ENCODE measurements around the gene PTPRG.

The PTPRG gene

DNA sequence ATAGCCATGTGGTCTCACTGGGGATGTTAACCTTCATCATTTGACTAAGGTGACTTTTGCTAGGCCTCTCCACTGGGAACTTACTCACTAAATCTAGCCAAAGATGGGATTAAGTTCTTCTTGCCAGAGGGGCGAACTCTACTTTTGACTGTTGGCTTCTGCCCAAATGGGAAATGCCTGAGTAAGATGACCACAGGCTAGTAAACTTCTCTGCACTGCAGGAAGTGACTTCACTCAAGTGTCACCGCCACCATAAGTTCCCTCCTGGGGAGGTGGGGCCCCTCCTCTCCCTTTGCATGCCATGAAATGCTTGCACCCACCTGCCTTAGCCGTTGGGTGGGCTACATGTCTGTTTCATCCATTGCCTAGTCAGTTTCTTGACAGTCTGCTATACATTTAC lies 423.6 kb downstream of the PTPRG start:
- no peaks in the 10 kb centered on the region for H3K4me1 Mint-ChIP-seq (ENCODE audit: low read depth)
- no peak overlapping the region for H3K4me3 Mint-ChIP-seq
- H3K27ac Mint-ChIP-seq: no peak overlapping the region
- H3K36me3 Mint-ChIP-seq (ENCODE audit: low read depth): no peaks in the 10 kb centered on the region
- H3K27me3 Mint-ChIP-seq: peaks cover 2% of the 10 kb centered on the region
- intact Hi-C loops (cut with micrococcal nuclease): no loop called here
- H3K9me3 Mint-ChIP-seq: no peaks in the 10 kb centered on the region

DNA sequence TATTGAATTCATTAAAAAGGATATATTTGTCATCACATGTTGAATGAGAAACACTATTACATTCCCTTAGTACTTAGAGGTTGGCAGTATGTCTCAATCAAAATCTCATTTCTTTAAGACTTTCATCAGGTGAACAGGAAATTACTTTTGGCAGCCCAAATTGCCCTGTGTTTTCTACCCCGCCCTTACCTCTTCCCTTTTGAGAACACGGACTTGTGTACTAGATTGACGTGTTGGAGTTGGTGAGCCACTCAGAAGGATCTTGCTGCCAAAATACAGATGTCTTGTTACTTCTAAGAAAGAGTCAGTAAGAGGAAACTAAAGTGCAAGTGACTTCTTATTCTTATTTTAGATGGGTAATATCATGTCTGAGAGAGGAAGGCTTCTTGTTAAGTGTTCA lies 425.1 kb downstream of the PTPRG start:
- no peaks in the 10 kb centered on the region for H3K27me3 Mint-ChIP-seq
- no peaks in the 10 kb centered on the region for H3K9me3 Mint-ChIP-seq
- H3K27ac Mint-ChIP-seq: no peak overlapping the region
- no peaks in the 10 kb centered on the region for H3K4me1 Mint-ChIP-seq (ENCODE audit: low read depth)
- H3K36me3 Mint-ChIP-seq (ENCODE audit: low read depth): no peaks in the 10 kb centered on the region
- intact Hi-C loops (cut with micrococcal nuclease): no loop called here
- no peak overlapping the region for H3K4me3 Mint-ChIP-seq

DNA sequence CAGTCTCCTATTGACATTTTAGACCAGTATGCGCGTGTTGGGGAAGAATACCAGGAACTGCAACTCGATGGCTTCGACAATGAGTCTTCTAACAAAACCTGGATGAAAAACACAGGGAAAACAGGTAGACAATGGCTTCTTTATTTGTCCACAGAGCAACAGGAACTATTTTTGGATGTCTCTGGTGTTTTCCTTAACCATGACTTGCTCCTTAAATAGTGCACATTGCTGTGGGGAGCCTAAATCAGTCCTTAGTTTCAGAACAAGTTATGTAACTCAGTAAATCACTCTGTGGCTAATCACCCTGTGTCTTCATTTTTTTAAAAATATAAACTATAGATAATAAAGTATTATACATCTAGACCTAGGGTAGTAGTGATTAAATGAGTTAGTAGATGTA lies 428.3 kb downstream of the PTPRG start:
- Mint-ChIP-seq H3K36me3 (ENCODE audit: low read depth) (no peaks in the 10 kb centered on the region), H3K27me3 (no peaks in the 10 kb centered on the region), H3K4me3 (no peak overlapping the region), H3K9me3 (no peaks in the 10 kb centered on the region), H3K4me1 (ENCODE audit: low read depth) (no peaks in the 10 kb centered on the region), H3K27ac (no peak overlapping the region)
- intact Hi-C loops (cut with micrococcal nuclease): no loop called here

DNA sequence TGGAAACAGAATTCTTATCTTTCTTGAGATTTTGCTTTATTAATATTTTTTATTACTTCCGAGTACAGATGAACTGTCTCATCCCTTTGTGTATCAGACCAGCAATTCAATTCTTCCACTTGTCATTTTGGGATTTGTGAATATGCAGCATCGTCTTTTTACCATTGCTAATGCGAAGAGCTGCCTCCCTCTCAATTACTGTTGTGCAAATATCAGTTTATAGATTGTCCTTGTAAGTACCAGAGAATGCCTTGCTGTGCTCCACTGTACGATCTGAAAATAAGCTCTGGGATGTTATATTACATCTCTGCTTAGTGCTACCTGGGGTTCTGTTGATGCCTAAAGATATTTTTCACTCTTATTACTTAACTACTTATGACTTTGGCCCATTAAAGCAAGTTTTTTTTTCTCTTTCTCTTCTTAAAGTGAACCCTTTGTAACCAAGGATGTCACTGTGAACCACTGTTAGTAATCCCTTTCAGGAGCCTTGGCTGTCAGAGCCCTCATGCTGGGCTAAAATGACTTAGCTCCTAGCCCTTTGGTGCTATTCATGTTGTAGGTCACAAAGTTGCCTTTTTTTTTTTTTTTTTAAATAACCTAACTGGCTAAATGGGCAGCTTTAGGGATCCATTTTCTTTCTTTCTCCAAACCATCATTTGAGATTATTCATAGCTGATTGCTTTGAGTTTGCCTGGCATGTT lies 429.1 kb downstream of the PTPRG start:
- intact Hi-C loops (cut with micrococcal nuclease): no loop called here
- peaks cover 2% of the 10 kb centered on the region for H3K9me3 Mint-ChIP-seq
- H3K27me3 Mint-ChIP-seq: no peaks in the 10 kb centered on the region
- no peak overlapping the region for H3K27ac Mint-ChIP-seq
- H3K4me3 Mint-ChIP-seq: no peak overlapping the region
- H3K36me3 Mint-ChIP-seq (ENCODE audit: low read depth): no peaks in the 10 kb centered on the region
- H3K4me1 Mint-ChIP-seq (ENCODE audit: low read depth): no peaks in the 10 kb centered on the region

GRCh38 chr3:61991706-61992105 lies 430.3 kb downstream of the PTPRG start:
- no peaks in the 10 kb centered on the region for H3K36me3 Mint-ChIP-seq (ENCODE audit: low read depth)
- no peaks in the 10 kb centered on the region for H3K27me3 Mint-ChIP-seq
- no peak overlapping the region for H3K27ac Mint-ChIP-seq
- intact Hi-C loops (cut with micrococcal nuclease): no loop called here
- H3K9me3 Mint-ChIP-seq: peaks cover 10% of the 10 kb centered on the region
- H3K4me3 Mint-ChIP-seq: no peak overlapping the region
- no peaks in the 10 kb centered on the region for H3K4me1 Mint-ChIP-seq (ENCODE audit: low read depth)

DNA sequence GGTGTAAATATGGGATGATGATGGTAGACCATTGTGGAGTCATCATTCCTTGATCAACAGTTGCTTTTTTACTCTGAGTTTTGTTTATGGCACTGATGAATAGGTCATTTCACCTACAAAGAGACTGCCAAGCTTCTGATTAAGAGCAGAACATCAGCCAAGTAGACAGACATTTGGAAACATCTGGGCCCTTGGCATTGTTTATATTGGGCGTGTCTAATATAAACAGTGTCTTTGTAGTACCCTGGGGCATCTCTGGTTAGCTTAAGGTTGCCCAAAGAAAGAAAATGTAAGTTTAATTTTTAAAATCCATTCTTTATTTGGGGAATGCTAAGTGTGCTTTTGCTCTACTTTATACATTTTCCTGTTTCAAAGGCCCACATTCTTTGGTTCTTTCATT lies 435.0 kb downstream of the PTPRG start:
- H3K27ac Mint-ChIP-seq: no peak overlapping the region
- intact Hi-C loops (cut with micrococcal nuclease): no loop called here
- H3K27me3 Mint-ChIP-seq: no peaks in the 10 kb centered on the region
- peaks cover 17% of the 10 kb centered on the region for H3K9me3 Mint-ChIP-seq
- H3K4me1 Mint-ChIP-seq (ENCODE audit: low read depth): no peaks in the 10 kb centered on the region
- H3K4me3 Mint-ChIP-seq: no peak overlapping the region
- H3K36me3 Mint-ChIP-seq (ENCODE audit: low read depth): no peaks in the 10 kb centered on the region

GRCh38 chr3:61997101-61997500 lies 435.7 kb downstream of the PTPRG start:
- no peaks in the 10 kb centered on the region for H3K4me1 Mint-ChIP-seq (ENCODE audit: low read depth)
- no peaks in the 10 kb centered on the region for H3K27me3 Mint-ChIP-seq
- intact Hi-C loops (cut with micrococcal nuclease): no loop called here
- no peak overlapping the region for H3K27ac Mint-ChIP-seq
- peaks cover 17% of the 10 kb centered on the region for H3K9me3 Mint-ChIP-seq
- H3K4me3 Mint-ChIP-seq: no peak overlapping the region
- H3K36me3 Mint-ChIP-seq (ENCODE audit: low read depth): no peaks in the 10 kb centered on the region

GRCh38 chr3:62003835-62004234 lies 442.5 kb downstream of the PTPRG start:
- Mint-ChIP-seq H3K9me3 (no peaks in the 10 kb centered on the region), H3K4me1 (ENCODE audit: low read depth) (no peaks in the 10 kb centered on the region)

DNA sequence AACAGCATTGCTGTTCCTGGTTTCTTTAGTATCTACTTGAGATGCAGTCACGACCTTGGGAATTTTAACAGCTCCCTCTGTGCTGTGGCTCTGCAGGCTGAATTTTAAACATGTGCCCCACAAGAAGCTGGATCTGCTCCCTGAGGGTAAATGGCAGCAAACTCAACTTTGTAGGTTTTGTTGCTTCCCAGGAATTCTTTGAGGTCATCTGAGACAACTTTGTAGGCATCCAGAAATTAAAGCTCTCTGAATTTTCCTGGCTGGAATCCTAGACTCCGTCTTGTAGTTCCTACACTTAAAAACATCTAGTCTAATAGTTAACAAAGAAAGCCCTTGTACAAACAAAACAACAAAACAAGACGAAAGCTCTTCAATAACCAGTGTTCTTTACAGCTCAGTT lies 445.7 kb downstream of the PTPRG start:
- Mint-ChIP-seq H3K36me3 (ENCODE audit: low read depth) (no peaks in the 10 kb centered on the region), H3K9me3 (peaks cover 18% of the 10 kb centered on the region), H3K27me3 (no peaks in the 10 kb centered on the region), H3K27ac (no peak overlapping the region), H3K4me3 (no peak overlapping the region), H3K4me1 (ENCODE audit: low read depth) (no peaks in the 10 kb centered on the region)
- intact Hi-C loops (cut with micrococcal nuclease): no loop called here

More at GRCh38 chr3:62003835-62004234, 442.5 kb downstream of the PTPRG start:
- H3K4me3 Mint-ChIP-seq: no peak overlapping the region
- H3K27ac Mint-ChIP-seq: no peak overlapping the region
- H3K36me3 Mint-ChIP-seq (ENCODE audit: low read depth): no peaks in the 10 kb centered on the region
- H3K27me3 Mint-ChIP-seq: no peaks in the 10 kb centered on the region
- intact Hi-C loops (cut with micrococcal nuclease): no loop called here

DNA sequence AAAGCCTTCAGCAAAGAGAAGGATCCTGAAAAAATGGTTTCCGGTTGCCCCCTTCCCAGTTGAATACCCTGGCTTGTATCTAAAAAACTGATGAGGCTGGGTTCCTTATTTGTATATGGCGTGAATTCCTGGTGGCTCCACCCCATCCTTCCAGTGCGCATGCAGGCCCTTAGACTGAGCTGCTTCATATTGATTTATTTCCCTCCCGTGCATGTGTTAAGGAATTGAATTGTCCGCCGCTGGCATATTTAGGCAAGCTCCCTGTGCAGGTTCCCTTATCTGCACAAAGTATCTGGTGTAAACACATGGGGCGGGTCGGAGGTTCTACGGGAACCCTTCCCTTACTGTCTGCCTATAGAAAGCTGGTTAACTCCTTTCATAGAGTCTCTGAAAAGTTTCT lies 449.6 kb downstream of the PTPRG start:
- Mint-ChIP-seq H3K9me3 (peaks cover 18% of the 10 kb centered on the region), H3K4me3 (no peak overlapping the region), H3K27ac (no peak overlapping the region), H3K4me1 (ENCODE audit: low read depth) (no peaks in the 10 kb centered on the region), H3K36me3 (ENCODE audit: low read depth) (no peaks in the 10 kb centered on the region), H3K27me3 (no peaks in the 10 kb centered on the region)
- intact Hi-C loops (cut with micrococcal nuclease): no loop called here

GRCh38 chr3:62011666-62012065 lies 450.3 kb downstream of the PTPRG start:
- H3K9me3 Mint-ChIP-seq: peaks cover 22% of the 10 kb centered on the region
- no peak overlapping the region for H3K4me3 Mint-ChIP-seq
- H3K4me1 Mint-ChIP-seq (ENCODE audit: low read depth): no peaks in the 10 kb centered on the region
- H3K27me3 Mint-ChIP-seq: no peaks in the 10 kb centered on the region
- H3K36me3 Mint-ChIP-seq (ENCODE audit: low read depth): no peaks in the 10 kb centered on the region
- H3K27ac Mint-ChIP-seq: no peak overlapping the region
- intact Hi-C loops (cut with micrococcal nuclease): no loop called here

DNA sequence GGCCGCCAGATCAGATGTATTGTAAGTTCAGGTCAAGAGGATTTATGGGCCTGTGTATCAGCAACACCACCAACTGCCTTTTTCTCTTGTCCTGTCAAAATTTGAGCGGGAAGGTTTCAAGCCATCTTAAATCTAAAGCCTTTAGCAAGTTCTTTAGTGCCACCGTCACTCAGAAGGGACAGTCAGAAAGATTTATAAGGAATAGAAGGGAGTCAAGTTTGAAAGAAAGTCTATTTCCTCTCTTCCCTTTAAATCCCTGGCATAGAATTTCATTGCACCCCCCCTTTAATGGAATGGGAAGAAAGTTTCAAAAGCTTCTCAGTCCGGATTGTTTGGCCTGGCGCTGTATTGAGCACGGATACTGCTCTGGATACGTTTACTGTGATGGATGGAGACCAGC lies 452.6 kb downstream of the PTPRG start:
- H3K27me3 Mint-ChIP-seq: no peaks in the 10 kb centered on the region
- intact Hi-C loops (cut with micrococcal nuclease): no loop called here
- no peaks in the 10 kb centered on the region for H3K36me3 Mint-ChIP-seq (ENCODE audit: low read depth)
- no peaks in the 10 kb centered on the region for H3K4me1 Mint-ChIP-seq (ENCODE audit: low read depth)
- H3K4me3 Mint-ChIP-seq: no peak overlapping the region
- peaks cover 26% of the 10 kb centered on the region for H3K9me3 Mint-ChIP-seq
- no peak overlapping the region for H3K27ac Mint-ChIP-seq

DNA sequence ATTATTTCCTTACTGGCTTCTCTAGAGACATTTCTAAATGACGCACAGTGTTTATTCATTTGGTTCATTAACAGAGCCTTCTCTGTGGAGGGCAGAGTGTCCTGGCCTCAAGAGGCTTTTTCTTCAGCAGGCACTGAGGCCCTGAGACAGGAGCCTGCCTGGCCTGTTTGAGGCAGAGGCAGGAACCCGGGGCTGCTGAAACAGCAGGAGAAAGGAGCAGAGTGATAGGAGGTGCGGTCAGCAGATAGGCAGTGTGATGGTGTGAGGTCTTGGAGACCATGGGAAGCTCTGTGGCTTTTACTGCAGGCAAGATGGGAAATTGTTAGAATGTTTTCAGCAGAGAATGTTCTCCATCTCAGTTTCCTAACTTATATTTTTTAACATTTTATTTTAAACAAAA lies 453.7 kb downstream of the PTPRG start:
- Mint-ChIP-seq H3K4me3 (no peak overlapping the region), H3K36me3 (ENCODE audit: low read depth) (no peaks in the 10 kb centered on the region), H3K27ac (no peak overlapping the region), H3K27me3 (no peaks in the 10 kb centered on the region), H3K4me1 (ENCODE audit: low read depth) (no peaks in the 10 kb centered on the region), H3K9me3 (peaks cover 18% of the 10 kb centered on the region)
- intact Hi-C loops (cut with micrococcal nuclease): no loop called here

DNA sequence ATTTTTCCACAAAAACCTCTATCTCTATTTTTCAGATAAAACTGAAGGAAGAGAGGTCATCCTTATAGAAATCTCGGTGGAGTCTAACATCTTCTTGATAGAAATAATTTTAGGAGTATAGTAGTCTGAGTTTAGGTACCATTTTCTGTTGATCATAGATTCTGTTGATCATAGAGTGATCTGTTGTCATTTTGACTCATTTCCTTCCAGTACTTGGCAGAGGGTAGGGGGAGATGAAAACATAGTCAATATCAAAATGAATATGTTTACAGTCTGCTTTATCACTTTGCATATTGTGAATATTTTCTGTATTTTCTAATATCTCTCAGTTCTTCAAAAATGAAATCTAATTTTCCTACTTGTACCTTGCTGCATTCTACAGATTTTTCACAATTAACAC lies 458.5 kb downstream of the PTPRG start:
- Mint-ChIP-seq H3K9me3 (peaks cover 9% of the 10 kb centered on the region), H3K36me3 (ENCODE audit: low read depth) (no peaks in the 10 kb centered on the region), H3K27ac (no peak overlapping the region), H3K4me3 (no peak overlapping the region), H3K4me1 (ENCODE audit: low read depth) (no peaks in the 10 kb centered on the region), H3K27me3 (no peaks in the 10 kb centered on the region)
- intact Hi-C loops (cut with micrococcal nuclease): no loop called here

- Mint-ChIP-seq H3K27me3 (no peaks in the 10 kb centered on the region), H3K9me3 (peaks cover 9% of the 10 kb centered on the region), H3K4me3 (no peak overlapping the region), H3K27ac (no peak overlapping the region), H3K36me3 (ENCODE audit: low read depth) (no peaks in the 10 kb centered on the region), H3K4me1 (ENCODE audit: low read depth) (no peaks in the 10 kb centered on the region)
- intact Hi-C loops (cut with micrococcal nuclease): no loop called here
Measured at GRCh38 chr3:62020706-62021105, 459.3 kb downstream of the PTPRG start.

Measured in dendritic cell treated with granulocyte-macrophage colony-stimulating factor and Interleukin-4, amounts not matched to agents 40 ng/mL and 50 ng/mL, for 4 days (primary cell).